PC-9 (cell line): ENCODE data around the gene ALKBH6. TPM values are rescaled to one million over a fixed set of nuclear protein-coding genes. Genes with fewer than 3 reads are reported as not detected.

Experiments
- BruUV-seq: library from RNA; stranded (reverse); fragments of 400-500 nt; replicated peaks from 2 replicates; lab custom pipeline; 2021; lab: Mats Ljungman, UMichigan
- CTCF ChIA-PET: fragments of 300-600 bp; sonication (Branson Sonifier 250); formaldehyde crosslinking; loops from one replicate; lab custom pipeline; 2022; ENCODE audit warnings: antibody characterized with exemption; lab: Charles Lee
- POLR2A ChIA-PET: fragments of 300-600 bp; sonication (Branson Sonifier 250); formaldehyde crosslinking; loops from one replicate; lab custom pipeline; 2022; ENCODE audit warnings: antibody characterized with exemption; ENCODE audit not compliant: unreplicated experiment; lab: Charles Lee
- DNase-seq, 2 experiments: peaks; one replicate each; pipeline versions ENCODE4 v3.0.0 to v3.0.0-alpha.2; 2015 to 2022; ENCODE audit warnings: mixed read lengths in 1 of 2
- H2AFZ ChIP-seq: fragments of 200-600 bp; sonication (generic); 2 replicates; pipeline ENCODE4 v1.8.1; 2017; ENCODE audit warnings: antibody characterized with exemption
- H3F3A ChIP-seq: fragments of 200-600 bp; sonication (generic); 2 replicates; pipeline ENCODE4 v1.8.1; 2017; ENCODE audit warnings: antibody characterized with exemption, mild to moderate bottlenecking, low read depth; ENCODE audit not compliant: insufficient read depth
- H3K27ac ChIP-seq: fragments of 200-600 bp; sonication (generic); 2 replicates; pipeline ENCODE4 v1.6.1; 2016; ENCODE audit warnings: mixed run types
- H3K27me3 ChIP-seq: fragments of 200-600 bp; sonication (generic); 2 replicates; pipeline ENCODE4 v1.6.1; 2016; ENCODE audit warnings: low read depth, mixed run types; ENCODE audit not compliant: insufficient read depth
- H3K36me3 ChIP-seq: fragments of 200-600 bp; sonication (generic); 2 replicates; pipeline ENCODE4 v1.6.1; 2016; ENCODE audit warnings: low read depth, mixed run types
- H3K4me1 ChIP-seq: fragments of 200-600 bp; sonication (generic); replicated peaks from 2 replicates; pipeline ENCODE4 v1.6.1; 2016; ENCODE audit warnings: mixed run types; ENCODE audit not compliant: insufficient read depth
- H3K4me2 ChIP-seq: fragments of 200-600 bp; sonication (generic); 2 replicates; pipeline ENCODE4 v1.6.1; 2017; ENCODE audit warnings: mixed run types
- H3K4me3 ChIP-seq: fragments of 200-600 bp; sonication (generic); 2 replicates; pipeline ENCODE4 v1.6.1; 2016; ENCODE audit warnings: mixed run types
- H3K79me2 ChIP-seq: fragments of 200-600 bp; sonication (generic); 2 replicates; pipeline ENCODE4 v1.6.1; 2017; ENCODE audit warnings: low read depth, mixed run types
- H3K9me2 ChIP-seq: fragments of 200-600 bp; sonication (generic); 2 replicates; pipeline ENCODE4 v1.8.1; 2017; ENCODE audit warnings: mild to moderate bottlenecking; ENCODE audit not compliant: insufficient read depth
- H3K9me3 ChIP-seq: fragments of 200-600 bp; sonication (generic); 2 replicates; pipeline ENCODE4 v1.8.1; 2016; ENCODE audit warnings: low read depth; ENCODE audit not compliant: insufficient read depth
- H4K20me1 ChIP-seq: fragments of 200-600 bp; sonication (generic); 2 replicates; pipeline ENCODE4 v1.8.1; 2017; ENCODE audit not compliant: insufficient read depth
- CTCF ChIP-seq: fragments of 200-600 bp; sonication (generic); conservative IDR thresholded peaks from 2 replicates; pipeline ENCODE4 v1.6.1; 2017; ENCODE audit warnings: mixed run types, antibody characterized with exemption, mild to moderate bottlenecking, moderate library complexity
- EZH2 ChIP-seq: fragments of 200-600 bp; sonication (generic); IDR thresholded peaks from 2 replicates; pipeline ENCODE4 v1.8.0; 2017; ENCODE audit warnings: antibody characterized with exemption, low read depth
- intact Hi-C: fragments of 100-400 bp; cut with micrococcal nuclease; formaldehyde crosslinking; loops from one replicate; pipeline ENCODE4 v1.10.0; 2022; ENCODE audit not compliant: unreplicated experiment
- total RNA-seq: library from RNA; stranded (reverse); gene quantifications from 2 replicates; pipeline ENCODE4 v1.2.3, GENCODE V29; 2021

ALKBH6 gene
- total RNA-seq, 1 experiment from 2014 or later: 55.1 TPM

- Histone ChIP-seq H3K4me1 (peaks cover 8% of the 10 kb centered on the region; the same call in 1 of the 2 replicates), H3K27me3 (peaks cover 21% of the 10 kb centered on the region), H3K79me2 (peaks cover 16% of the 10 kb centered on the region), H3K9me3 (no peaks in the 10 kb centered on the region; the same call in 1 of the 2 replicates), H3K4me2 (no peak overlapping the region), H3K27ac (no peak overlapping the region), H4K20me1 (peaks cover 8% of the 10 kb centered on the region; the same call in 1 of the 2 replicates), H2AFZ (no peak overlapping the region), H3K36me3 (no peaks in the 10 kb centered on the region), H3K9me2 (no peaks in the 10 kb centered on the region), H3K4me3 (no peak overlapping the region), H3F3A (no peaks in the 10 kb centered on the region)
- no TSS peak for BruUV-seq
- no peak for DNase-seq
- POLR2A ChIA-PET: interaction anchor here (0.6 kb wide), 1 partner anchor 273 kb away, joined by 4 read pairs; no protein-coding TSS in a partner anchor
- no peak for TF ChIP-seq CTCF
- no peak for TF ChIP-seq EZH2
- intact Hi-C loops: loop anchor here (10.0 kb wide), 1 partner anchor 247 kb away; the partner anchor contains the start of genes IGFLR1, LIN37, PSENEN and U2AF1L4
- CTCF ChIA-PET: interaction anchor here (0.7 kb wide), 1 partner anchor 486 kb away, joined by 3 read pairs; no protein-coding TSS in a partner anchor
Observed at GRCh38 chr19:35991731-35992450, 22.1 kb downstream of the ALKBH6 start.

- Histone ChIP-seq H4K20me1 (no peaks in the 10 kb centered on the region), H3K4me3 (no peak overlapping the region), H3K36me3 (no peaks in the 10 kb centered on the region), H2AFZ (no peak overlapping the region), H3K79me2 (peaks cover 8% of the 10 kb centered on the region), H3K27me3 (peaks cover 30% of the 10 kb centered on the region), H3K27ac (no peak overlapping the region), H3K9me3 (no peaks in the 10 kb centered on the region; the same call in 1 of the 2 replicates), H3K4me2 (no peak overlapping the region), H3K9me2 (no peaks in the 10 kb centered on the region), H3K4me1 (peaks cover 4% of the 10 kb centered on the region; the same call in 1 of the 2 replicates), H3F3A (no peaks in the 10 kb centered on the region)
- TF ChIP-seq CTCF (no peak), EZH2 (no peak)
- intact Hi-C loops: loop anchor here (10.0 kb wide), 1 partner anchor 246 kb away; the partner anchor contains the start of genes IGFLR1, LIN37, PSENEN and U2AF1L4
- ChIA-PET CTCF (interaction anchor here (0.6 to 0.7 kb wide), 2 partner anchors 23 to 485 kb away, joined by 3 to 11 read pairs; partner anchors contain the start of gene ALKBH6), POLR2A (interaction anchor here (0.6 kb wide), 1 partner anchor 537 kb away, joined by 4 read pairs; no protein-coding TSS in a partner anchor)
- DNase-seq: no peak
- no TSS peak for BruUV-seq
Observed at GRCh38 chr19:35990771-35991730, 23.0 kb downstream of the ALKBH6 start.

DNA sequence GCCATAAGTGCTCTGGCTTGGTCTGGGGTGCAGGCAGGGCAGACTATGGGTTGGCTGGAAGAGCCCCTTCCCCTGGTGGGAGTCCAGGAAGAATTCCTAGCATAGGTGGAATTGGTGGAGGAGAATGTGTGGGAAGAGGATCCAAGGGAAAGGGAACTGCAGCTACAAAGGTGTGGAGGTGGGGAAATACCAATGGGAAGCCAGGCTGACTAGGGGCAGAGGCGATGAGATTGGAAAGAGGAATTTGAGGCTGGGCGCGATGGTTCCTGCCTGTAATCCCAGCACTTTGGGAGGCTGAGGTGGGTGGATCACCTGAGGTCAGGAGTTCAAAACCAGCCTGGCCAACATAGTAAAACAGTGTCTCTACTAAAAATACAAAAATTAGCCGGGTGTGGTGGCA is 23.9 kb downstream of the ALKBH6 start:
- Histone ChIP-seq H3K9me2 (no peaks in the 10 kb centered on the region), H3K27me3 (peaks cover 39% of the 10 kb centered on the region), H3K9me3 (no peaks in the 10 kb centered on the region; the same call in 1 of the 2 replicates), H4K20me1 (no peaks in the 10 kb centered on the region), H3K4me1 (no peaks in the 10 kb centered on the region), H3K36me3 (no peaks in the 10 kb centered on the region), H3K4me2 (no peak overlapping the region), H3K79me2 (no peaks in the 10 kb centered on the region), H3K27ac (no peak overlapping the region), H3F3A (no peaks in the 10 kb centered on the region), H2AFZ (no peak overlapping the region), H3K4me3 (no peak overlapping the region)
- TF ChIP-seq EZH2 (no peak), CTCF (no peak)
- BruUV-seq: no TSS peak
- intact Hi-C loops: loop anchor here (10.0 kb wide), 1 partner anchor 245 kb away; the partner anchor contains the start of genes IGFLR1, LIN37, PSENEN and U2AF1L4
- ChIA-PET CTCF (no interaction called here), POLR2A (no interaction called here)
- DNase-seq: no peak
